ENCODE measurements around the gene KRTAP5-4. TPM values are rescaled to one million over a fixed set of nuclear protein-coding genes. Genes with fewer than 3 reads are reported as not detected.

Gene KRTAP5-4
- total RNA-seq, 1 experiment from 2014 or later = not detected

DNA sequence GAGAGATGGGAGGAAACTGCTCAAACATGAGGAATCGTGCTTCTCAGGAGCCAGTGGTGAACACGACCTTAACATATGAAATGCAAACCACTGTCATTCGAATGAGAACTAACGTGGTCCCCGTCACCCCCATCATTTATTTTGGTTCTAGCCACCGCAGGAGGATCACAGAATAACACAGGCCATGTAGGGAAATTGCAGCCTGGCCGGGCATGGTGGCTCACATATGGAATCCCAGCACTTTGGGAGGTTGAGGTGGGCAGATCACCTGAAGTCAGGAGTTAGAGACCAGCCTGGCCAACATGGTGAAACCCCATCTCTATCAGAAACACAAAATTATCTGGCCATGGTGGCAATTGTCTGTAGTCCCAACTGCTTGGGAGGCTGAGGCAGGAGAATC lies 34.7 kb upstream of the KRTAP5-4 start:
- CTCF ChIA-PET = no interaction called here
- no peak for ATAC-seq

DNA sequence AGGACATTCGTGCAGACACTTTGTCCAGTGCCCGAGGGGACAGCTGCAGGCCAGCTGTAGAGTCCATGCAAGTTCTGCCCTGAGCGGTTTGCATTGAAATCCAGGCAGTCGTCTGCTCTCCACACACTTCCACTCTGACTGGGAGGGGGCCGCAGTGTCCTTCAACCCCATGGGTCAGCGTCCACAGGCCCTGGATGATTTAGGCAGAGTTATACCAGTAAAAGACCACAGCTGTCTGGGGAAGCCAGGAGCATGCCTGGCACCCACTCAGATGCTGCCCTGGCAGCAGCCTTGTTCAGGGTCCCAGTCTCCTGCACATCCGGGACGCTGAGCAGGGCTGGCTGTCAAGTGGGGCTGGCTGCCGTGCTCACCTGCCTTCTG lies 34.1 kb upstream of the KRTAP5-4 start:
- ChIA-PET CTCF (no interaction called here), POLR2A (no interaction called here)
- ATAC-seq = no peak
- Histone ChIP-seq H3K27me3 (ENCODE audit: control insufficient read depth, insufficient read depth, low read length) (no peaks in the 10 kb centered on the region), H3K4me3 (ENCODE audit: low read depth in 2 of 2, low read length in 2 of 2) (no peak overlapping the region), H3K9me3 (ENCODE audit: control insufficient read depth, insufficient read depth, low read depth, low read length) (no peaks in the 10 kb centered on the region), H3K27ac (ENCODE audit: low read length) (no peak overlapping the region), H3K36me3 (ENCODE audit: control insufficient read depth, insufficient read depth, low read length) (no peaks in the 10 kb centered on the region), H3K4me1 (ENCODE audit: control insufficient read depth, insufficient read depth, low read length) (0 out of 2 replicates have a peak, but pooled peaks cover 2% of the 10 kb centered on the region)
- intact Hi-C loops (cut with micrococcal nuclease; ENCODE audit: unreplicated experiment) = no loop called here
- DNase-seq (ENCODE audit: low read depth, low spot score) = no peak
- BruUV-seq (replicated peaks) = no TSS peak
- TF ChIP-seq, protein P1, sequence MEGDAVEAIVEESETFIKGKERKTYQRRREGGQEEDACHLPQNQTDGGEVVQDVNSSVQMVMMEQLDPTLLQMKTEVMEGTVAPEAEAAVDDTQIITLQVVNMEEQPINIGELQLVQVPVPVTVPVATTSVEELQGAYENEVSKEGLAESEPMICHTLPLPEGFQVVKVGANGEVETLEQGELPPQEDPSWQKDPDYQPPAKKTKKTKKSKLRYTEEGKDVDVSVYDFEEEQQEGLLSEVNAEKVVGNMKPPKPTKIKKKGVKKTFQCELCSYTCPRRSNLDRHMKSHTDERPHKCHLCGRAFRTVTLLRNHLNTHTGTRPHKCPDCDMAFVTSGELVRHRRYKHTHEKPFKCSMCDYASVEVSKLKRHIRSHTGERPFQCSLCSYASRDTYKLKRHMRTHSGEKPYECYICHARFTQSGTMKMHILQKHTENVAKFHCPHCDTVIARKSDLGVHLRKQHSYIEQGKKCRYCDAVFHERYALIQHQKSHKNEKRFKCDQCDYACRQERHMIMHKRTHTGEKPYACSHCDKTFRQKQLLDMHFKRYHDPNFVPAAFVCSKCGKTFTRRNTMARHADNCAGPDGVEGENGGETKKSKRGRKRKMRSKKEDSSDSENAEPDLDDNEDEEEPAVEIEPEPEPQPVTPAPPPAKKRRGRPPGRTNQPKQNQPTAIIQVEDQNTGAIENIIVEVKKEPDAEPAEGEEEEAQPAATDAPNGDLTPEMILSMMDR (IDR thresholded peaks at IDR 0.05) = no peak
- in situ Hi-C loops (cut with HindIII; ENCODE audit: low pct_unique_long_range_greater_than_20kb, low sequenced_read_pairs) = no loop called here

More for the DNA sequence above, 34.7 kb upstream of the KRTAP5-4 start:
- Histone ChIP-seq H3K9me3 (ENCODE audit: control insufficient read depth, insufficient read depth, low read depth, low read length) (no peaks in the 10 kb centered on the region), H3K27ac (ENCODE audit: low read length) (no peak overlapping the region), H3K27me3 (ENCODE audit: control insufficient read depth, insufficient read depth, low read length) (no peaks in the 10 kb centered on the region), H3K4me3 (ENCODE audit: low read depth in 2 of 2, low read length in 2 of 2) (no peak overlapping the region), H3K4me1 (ENCODE audit: control insufficient read depth, insufficient read depth, low read length) (0 out of 2 replicates have a peak, but pooled peaks cover 2% of the 10 kb centered on the region), H3K36me3 (ENCODE audit: control insufficient read depth, insufficient read depth, low read length) (no peaks in the 10 kb centered on the region)
- BruUV-seq (replicated peaks) = no TSS peak
- TF ChIP-seq POLR2AphosphoS5 (IDR thresholded peaks at IDR 0.05; ENCODE audit: low read depth, low read length) = no peak
- TF ChIP-seq, protein P1 (IDR thresholded peaks at IDR 0.05) = no peak
- TF ChIP-seq, protein P2, sequence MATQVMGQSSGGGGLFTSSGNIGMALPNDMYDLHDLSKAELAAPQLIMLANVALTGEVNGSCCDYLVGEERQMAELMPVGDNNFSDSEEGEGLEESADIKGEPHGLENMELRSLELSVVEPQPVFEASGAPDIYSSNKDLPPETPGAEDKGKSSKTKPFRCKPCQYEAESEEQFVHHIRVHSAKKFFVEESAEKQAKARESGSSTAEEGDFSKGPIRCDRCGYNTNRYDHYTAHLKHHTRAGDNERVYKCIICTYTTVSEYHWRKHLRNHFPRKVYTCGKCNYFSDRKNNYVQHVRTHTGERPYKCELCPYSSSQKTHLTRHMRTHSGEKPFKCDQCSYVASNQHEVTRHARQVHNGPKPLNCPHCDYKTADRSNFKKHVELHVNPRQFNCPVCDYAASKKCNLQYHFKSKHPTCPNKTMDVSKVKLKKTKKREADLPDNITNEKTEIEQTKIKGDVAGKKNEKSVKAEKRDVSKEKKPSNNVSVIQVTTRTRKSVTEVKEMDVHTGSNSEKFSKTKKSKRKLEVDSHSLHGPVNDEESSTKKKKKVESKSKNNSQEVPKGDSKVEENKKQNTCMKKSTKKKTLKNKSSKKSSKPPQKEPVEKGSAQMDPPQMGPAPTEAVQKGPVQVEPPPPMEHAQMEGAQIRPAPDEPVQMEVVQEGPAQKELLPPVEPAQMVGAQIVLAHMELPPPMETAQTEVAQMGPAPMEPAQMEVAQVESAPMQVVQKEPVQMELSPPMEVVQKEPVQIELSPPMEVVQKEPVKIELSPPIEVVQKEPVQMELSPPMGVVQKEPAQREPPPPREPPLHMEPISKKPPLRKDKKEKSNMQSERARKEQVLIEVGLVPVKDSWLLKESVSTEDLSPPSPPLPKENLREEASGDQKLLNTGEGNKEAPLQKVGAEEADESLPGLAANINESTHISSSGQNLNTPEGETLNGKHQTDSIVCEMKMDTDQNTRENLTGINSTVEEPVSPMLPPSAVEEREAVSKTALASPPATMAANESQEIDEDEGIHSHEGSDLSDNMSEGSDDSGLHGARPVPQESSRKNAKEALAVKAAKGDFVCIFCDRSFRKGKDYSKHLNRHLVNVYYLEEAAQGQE (IDR thresholded peaks at IDR 0.05; ENCODE audit: insufficient read depth in 1 of 2, low read depth in 2 of 2, low read length in 1 of 2) = no peak
- DNase-seq (ENCODE audit: low read depth, low spot score) = no peak
- in situ Hi-C loops (cut with HindIII; ENCODE audit: low pct_unique_long_range_greater_than_20kb, low sequenced_read_pairs) (no loop called here), intact Hi-C loops (cut with micrococcal nuclease; ENCODE audit: unreplicated experiment) (no loop called here)
- POLR2A ChIA-PET = no interaction called here
